ENCODE measurements around the gene CAPN7. TPM values are rescaled to one million over a fixed set of nuclear protein-coding genes. Genes with fewer than 3 reads are reported as not detected.

The CAPN7 gene
- total RNA-seq, 1 experiment from 2014 or later, result 27.7 TPM

DNA sequence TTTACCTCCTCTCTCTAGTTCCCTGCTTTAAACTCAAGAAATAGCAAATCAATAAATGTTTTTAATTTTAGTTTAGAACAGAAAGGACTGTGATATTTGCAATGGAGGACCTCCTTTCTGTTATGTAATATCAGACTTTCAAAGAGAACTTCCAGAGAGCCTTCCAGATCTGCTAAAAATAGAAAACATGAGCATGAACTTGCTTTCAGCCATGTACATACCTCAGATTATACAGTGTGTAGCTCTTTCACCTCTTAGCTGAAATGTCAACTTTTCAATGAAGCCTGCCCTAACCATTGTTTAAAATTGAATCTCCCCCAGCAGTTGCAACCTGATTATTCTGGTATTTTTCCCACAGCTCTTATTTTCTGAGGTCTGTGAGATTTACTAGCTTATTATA lies 12.6 kb downstream of the CAPN7 start:
- no peaks in the 10 kb centered on the region for H4K20me1 ChIP-seq (ENCODE audit: insufficient read depth)
- H3K27me3 ChIP-seq (ENCODE audit: insufficient read depth, low read length), result no peaks in the 10 kb centered on the region
- DNase-seq (ENCODE audit: low read depth, low spot score) (no peak), ATAC-seq (no peak)
- intact Hi-C loops (cut with micrococcal nuclease), result no loop called here
- no peak overlapping the region for H2AFZ ChIP-seq (ENCODE audit: low read depth, low read length, poor library complexity, severe bottlenecking)
- no peaks in the 10 kb centered on the region for H3K4me1 ChIP-seq (ENCODE audit: control insufficient read depth in 1 of 2, insufficient read depth in 2 of 2, low read length in 2 of 2)
- H3K4me3 ChIP-seq (replicated peaks in 1 of 2; ENCODE audit: low read depth in 1 of 2, low read length in 2 of 2), result no peak overlapping the region
- ChIA-PET POLR2A (no interaction called here), CTCF (no interaction called here), RAD21 (ENCODE audit: low non-redundant PET in 1 of 2, low total read pairs in 2 of 2, uncharacterized antibody in 2 of 2, unreplicated experiment in 2 of 2) (no interaction called here)
- H3K4me2 ChIP-seq (ENCODE audit: low read length), result no peak overlapping the region
- TF ChIP-seq CBX3 (IDR thresholded peaks at IDR 0.05; ENCODE audit: low read depth) (no peak), SRF (IDR thresholded peaks at IDR 0.05; ENCODE audit: low read depth) (no peak), JUND (IDR thresholded peaks at IDR 0.05) (no peak), EZH2phosphoT487 (IDR thresholded peaks at IDR 0.05; ENCODE audit: borderline replicate concordance) (no peak), ZFX (IDR thresholded peaks at IDR 0.05) (no peak), EGR1 (IDR thresholded peaks at IDR 0.05; ENCODE audit: low read depth) (no peak), ELF1 (IDR thresholded peaks at IDR 0.05; ENCODE audit: borderline replicate concordance, low read depth) (no peak), YY1 (IDR thresholded peaks at IDR 0.05; ENCODE audit: extremely low read depth, insufficient replicate concordance, low read depth, low read length) (no peak)
- TF ChIP-seq, protein P1, sequence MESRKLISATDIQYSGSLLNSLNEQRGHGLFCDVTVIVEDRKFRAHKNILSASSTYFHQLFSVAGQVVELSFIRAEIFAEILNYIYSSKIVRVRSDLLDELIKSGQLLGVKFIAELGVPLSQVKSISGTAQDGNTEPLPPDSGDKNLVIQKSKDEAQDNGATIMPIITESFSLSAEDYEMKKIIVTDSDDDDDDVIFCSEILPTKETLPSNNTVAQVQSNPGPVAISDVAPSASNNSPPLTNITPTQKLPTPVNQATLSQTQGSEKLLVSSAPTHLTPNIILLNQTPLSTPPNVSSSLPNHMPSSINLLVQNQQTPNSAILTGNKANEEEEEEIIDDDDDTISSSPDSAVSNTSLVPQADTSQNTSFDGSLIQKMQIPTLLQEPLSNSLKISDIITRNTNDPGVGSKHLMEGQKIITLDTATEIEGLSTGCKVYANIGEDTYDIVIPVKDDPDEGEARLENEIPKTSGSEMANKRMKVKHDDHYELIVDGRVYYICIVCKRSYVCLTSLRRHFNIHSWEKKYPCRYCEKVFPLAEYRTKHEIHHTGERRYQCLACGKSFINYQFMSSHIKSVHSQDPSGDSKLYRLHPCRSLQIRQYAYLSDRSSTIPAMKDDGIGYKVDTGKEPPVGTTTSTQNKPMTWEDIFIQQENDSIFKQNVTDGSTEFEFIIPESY (IDR thresholded peaks at IDR 0.05; ENCODE audit: extremely low read depth, insufficient replicate concordance, low read length), result no peak
- TF ChIP-seq, protein P2, sequence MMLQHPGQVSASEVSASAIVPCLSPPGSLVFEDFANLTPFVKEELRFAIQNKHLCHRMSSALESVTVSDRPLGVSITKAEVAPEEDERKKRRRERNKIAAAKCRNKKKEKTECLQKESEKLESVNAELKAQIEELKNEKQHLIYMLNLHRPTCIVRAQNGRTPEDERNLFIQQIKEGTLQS (IDR thresholded peaks at IDR 0.05), result no peak
- TF ChIP-seq, protein P3, sequence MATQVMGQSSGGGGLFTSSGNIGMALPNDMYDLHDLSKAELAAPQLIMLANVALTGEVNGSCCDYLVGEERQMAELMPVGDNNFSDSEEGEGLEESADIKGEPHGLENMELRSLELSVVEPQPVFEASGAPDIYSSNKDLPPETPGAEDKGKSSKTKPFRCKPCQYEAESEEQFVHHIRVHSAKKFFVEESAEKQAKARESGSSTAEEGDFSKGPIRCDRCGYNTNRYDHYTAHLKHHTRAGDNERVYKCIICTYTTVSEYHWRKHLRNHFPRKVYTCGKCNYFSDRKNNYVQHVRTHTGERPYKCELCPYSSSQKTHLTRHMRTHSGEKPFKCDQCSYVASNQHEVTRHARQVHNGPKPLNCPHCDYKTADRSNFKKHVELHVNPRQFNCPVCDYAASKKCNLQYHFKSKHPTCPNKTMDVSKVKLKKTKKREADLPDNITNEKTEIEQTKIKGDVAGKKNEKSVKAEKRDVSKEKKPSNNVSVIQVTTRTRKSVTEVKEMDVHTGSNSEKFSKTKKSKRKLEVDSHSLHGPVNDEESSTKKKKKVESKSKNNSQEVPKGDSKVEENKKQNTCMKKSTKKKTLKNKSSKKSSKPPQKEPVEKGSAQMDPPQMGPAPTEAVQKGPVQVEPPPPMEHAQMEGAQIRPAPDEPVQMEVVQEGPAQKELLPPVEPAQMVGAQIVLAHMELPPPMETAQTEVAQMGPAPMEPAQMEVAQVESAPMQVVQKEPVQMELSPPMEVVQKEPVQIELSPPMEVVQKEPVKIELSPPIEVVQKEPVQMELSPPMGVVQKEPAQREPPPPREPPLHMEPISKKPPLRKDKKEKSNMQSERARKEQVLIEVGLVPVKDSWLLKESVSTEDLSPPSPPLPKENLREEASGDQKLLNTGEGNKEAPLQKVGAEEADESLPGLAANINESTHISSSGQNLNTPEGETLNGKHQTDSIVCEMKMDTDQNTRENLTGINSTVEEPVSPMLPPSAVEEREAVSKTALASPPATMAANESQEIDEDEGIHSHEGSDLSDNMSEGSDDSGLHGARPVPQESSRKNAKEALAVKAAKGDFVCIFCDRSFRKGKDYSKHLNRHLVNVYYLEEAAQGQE (IDR thresholded peaks at IDR 0.05; ENCODE audit: low read depth), result no peak
- TF ChIP-seq, protein P4, sequence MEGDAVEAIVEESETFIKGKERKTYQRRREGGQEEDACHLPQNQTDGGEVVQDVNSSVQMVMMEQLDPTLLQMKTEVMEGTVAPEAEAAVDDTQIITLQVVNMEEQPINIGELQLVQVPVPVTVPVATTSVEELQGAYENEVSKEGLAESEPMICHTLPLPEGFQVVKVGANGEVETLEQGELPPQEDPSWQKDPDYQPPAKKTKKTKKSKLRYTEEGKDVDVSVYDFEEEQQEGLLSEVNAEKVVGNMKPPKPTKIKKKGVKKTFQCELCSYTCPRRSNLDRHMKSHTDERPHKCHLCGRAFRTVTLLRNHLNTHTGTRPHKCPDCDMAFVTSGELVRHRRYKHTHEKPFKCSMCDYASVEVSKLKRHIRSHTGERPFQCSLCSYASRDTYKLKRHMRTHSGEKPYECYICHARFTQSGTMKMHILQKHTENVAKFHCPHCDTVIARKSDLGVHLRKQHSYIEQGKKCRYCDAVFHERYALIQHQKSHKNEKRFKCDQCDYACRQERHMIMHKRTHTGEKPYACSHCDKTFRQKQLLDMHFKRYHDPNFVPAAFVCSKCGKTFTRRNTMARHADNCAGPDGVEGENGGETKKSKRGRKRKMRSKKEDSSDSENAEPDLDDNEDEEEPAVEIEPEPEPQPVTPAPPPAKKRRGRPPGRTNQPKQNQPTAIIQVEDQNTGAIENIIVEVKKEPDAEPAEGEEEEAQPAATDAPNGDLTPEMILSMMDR (IDR thresholded peaks at IDR 0.05 in 2 of 3, conservative IDR thresholded peaks at IDR 0.05 in 1 of 3; ENCODE audit: borderline replicate concordance in 1 of 3, insufficient read depth in 1 of 3, low read depth in 2 of 3, low read length in 2 of 3), result no peak
- no peaks in the 10 kb centered on the region for H3K9me2 ChIP-seq (ENCODE audit: insufficient read depth)
- no peak overlapping the region for H3K27ac ChIP-seq (ENCODE audit: low read depth, low read length)
- H3K79me2 ChIP-seq (ENCODE audit: insufficient read depth, low read length), result no peaks in the 10 kb centered on the region
- H3K36me3 ChIP-seq (ENCODE audit: control insufficient read depth in 1 of 2, insufficient read depth in 2 of 2, low read length in 2 of 2), result peaks cover 14 to 53% of the 10 kb centered on the region in 2 experiments; a peak in 3 of 4 replicates
- H3K9me3 ChIP-seq (ENCODE audit: control insufficient read depth in 1 of 2, insufficient read depth in 1 of 2, low read depth in 1 of 2, low read length in 2 of 2), result no peaks in the 10 kb centered on the region
- no peak overlapping the region for H3K9ac ChIP-seq (ENCODE audit: low read length)
- no TSS peak for BruUV-seq (replicated peaks)
